GM12878 (cell line): ENCODE results near the gene APCDD1. TPM values are rescaled to one million over a fixed set of nuclear protein-coding genes. Genes with fewer than 3 reads are reported as not detected.

Source experiments
- ASH2L ChIP-seq: fragments of 300-600, 200-600 bp; sonication (generic); IDR thresholded peaks from 2 replicates; pipeline ENCODE4 v1.6.1; 2017; ENCODE audit warnings: low read depth, mild to moderate bottlenecking, borderline replicate concordance
- BACH1 ChIP-seq: fragments of 450-650 bp; IDR thresholded peaks from 2 replicates; pipeline ENCODE4 v1.6.1; 2017; ENCODE audit warnings: mild to moderate bottlenecking, borderline replicate concordance
- BCL11A ChIP-seq: IDR thresholded peaks from 2 replicates; pipeline ENCODE4 v1.6.1; 2011; ENCODE audit warnings: low read depth, low read length
- CBFB ChIP-seq: IDR thresholded peaks from 2 replicates; pipeline ENCODE4 v1.6.1; 2016; ENCODE audit warnings: antibody characterized with exemption, low read depth
- CREM ChIP-seq: IDR thresholded peaks from 2 replicates; pipeline ENCODE4 v1.6.1; 2014; ENCODE audit warnings: antibody characterized with exemption, low read depth
- DPF2 ChIP-seq: fragments of 450-650 bp; IDR thresholded peaks from 2 replicates; pipeline ENCODE4 v1.6.1; 2017; ENCODE audit warnings: mild to moderate bottlenecking
- LARP7 ChIP-seq: fragments of 450-650 bp; IDR thresholded peaks from 2 replicates; pipeline ENCODE4 v1.6.1; 2017; ENCODE audit warnings: mild to moderate bottlenecking
- MAX ChIP-seq: IDR thresholded peaks from 2 replicates; pipeline ENCODE4 v1.6.1; 2012; ENCODE audit warnings: low read depth, low read length, improper control_type of control experiment
- MXI1 ChIP-seq: fragments of 150-350 bp; IDR thresholded peaks from 2 replicates; pipeline ENCODE4 v1.6.1; 2011; ENCODE audit warnings: low read depth, mild to moderate bottlenecking, inconsistent platforms, low read length, improper control_type of control experiment
- NR2F1 ChIP-seq: fragments of 450-650 bp; conservative IDR thresholded peaks from 2 replicates; pipeline ENCODE4 v1.6.1; 2017; ENCODE audit warnings: mild to moderate bottlenecking
- PKNOX1 ChIP-seq: fragments of 450-650 bp; IDR thresholded peaks from 2 replicates; pipeline ENCODE4 v1.6.1; 2016; ENCODE audit warnings: mild to moderate bottlenecking
- POLR2AphosphoS5 ChIP-seq: IDR thresholded peaks from 2 replicates; pipeline ENCODE4 v1.6.1; 2011; ENCODE audit warnings: mild to moderate bottlenecking, low read length, inconsistent platforms
- RELB ChIP-seq: fragments of 450-650 bp; IDR thresholded peaks from 2 replicates; pipeline ENCODE4 v1.6.1; 2017; ENCODE audit warnings: low read depth, mild to moderate bottlenecking, moderate library complexity
- RUNX3 ChIP-seq: IDR thresholded peaks from 2 replicates; pipeline ENCODE4 v1.6.1; 2012; ENCODE audit warnings: low read length, inconsistent platforms
- SMARCA5 ChIP-seq: fragments of 450-650 bp; IDR thresholded peaks from 2 replicates; pipeline ENCODE4 v1.6.1; 2017; ENCODE audit warnings: mild to moderate bottlenecking
- SPI1 ChIP-seq: IDR thresholded peaks from 2 replicates; pipeline ENCODE4 v1.6.1; 2011; ENCODE audit warnings: low read depth, mild to moderate bottlenecking, low read length, moderate library complexity, borderline replicate concordance; ENCODE audit not compliant: insufficient read depth
- TCF12 ChIP-seq: IDR thresholded peaks from 2 replicates; pipeline ENCODE4 v1.6.1; 2011; ENCODE audit warnings: low read depth, mild to moderate bottlenecking, low read length
- TCF3 ChIP-seq: IDR thresholded peaks from 2 replicates; pipeline ENCODE4 v1.6.1; 2012; ENCODE audit warnings: low read depth, mild to moderate bottlenecking, low read length, borderline replicate concordance; ENCODE audit not compliant: insufficient read depth
- USF1 ChIP-seq: IDR thresholded peaks from 2 replicates; pipeline ENCODE4 v1.6.1; 2011; ENCODE audit warnings: borderline replicate concordance, low read depth, mild to moderate bottlenecking, moderate library complexity, mixed read lengths, low read length; ENCODE audit not compliant: insufficient read depth; ENCODE audit errors: extremely low read length
- ZNF217 ChIP-seq: fragments of 450-650 bp; IDR thresholded peaks from 2 replicates; pipeline ENCODE4 v1.6.1; 2017; ENCODE audit warnings: antibody characterized with exemption, mild to moderate bottlenecking
- ZNF687 ChIP-seq: fragments of 450-650 bp; IDR thresholded peaks from 2 replicates; pipeline ENCODE4 v1.6.1; 2017; ENCODE audit warnings: mild to moderate bottlenecking, moderate library complexity
- ZSCAN29 ChIP-seq: fragments of 450-650 bp; IDR thresholded peaks from 2 replicates; pipeline ENCODE4 v1.6.1; 2017; ENCODE audit warnings: mild to moderate bottlenecking, moderate library complexity
- ZZZ3 ChIP-seq: IDR thresholded peaks from 2 replicates; pipeline ENCODE4 v1.6.1; 2011; ENCODE audit warnings: low read depth; ENCODE audit not compliant: control insufficient read depth, insufficient read length
- polyA plus RNA-seq, 11 experiments: library from polyadenylated mRNA; depleted of rRNA in 4 of 11; unstranded in 6 of 11; stranded (reverse) in 5 of 11; fragments of >200 nt; fragmentation: Nextera tagmentation in 4 of 11; fragmentation: Illumina TruSeq in 1 of 11; extraction: Ambion mirVana in 4 of 11; extraction: Trizol in 1 of 11; gene quantifications; 1 replicate in 1 of 11; 2 replicates in 10 of 11; pipeline versions ENCODE4 v1.2.1 to v1.2.3, GENCODE V29; 2011 to 2016; ENCODE audit warnings: inconsistent platforms in 2 of 11, missing spikeins in 2 of 11, low read depth in 1 of 11
- total RNA-seq, 4 experiments: library from RNA; depleted of rRNA in 3 of 4; stranded (reverse); fragments of >200 nt in 3 of 4; fragmentation: Illumina TruSeq in 1 of 4; extraction: Trizol in 1 of 4; gene quantifications; 2 replicates each; pipeline versions ENCODE4 v1.2.1 to v1.2.3, GENCODE V29; 2013 to 2021

APCDD1 gene
- total and polyA plus RNA-seq, 10 of the 15 experiments (the other 5 are each of a cell fraction or from before 2014, with no cell fraction given) = not detected

GRCh38 chr18:10482985-10483949 lies 28.8 kb downstream of the APCDD1 start (continued):
- TF ChIP-seq MXI1 = peak; percentile 67
- TF ChIP-seq PKNOX1 = no peak
- peak; percentile 95 for TF ChIP-seq RELB
- TF ChIP-seq LARP7 = 0 out of 2 replicates have a peak, but pooled peaks have one; percentile 2
- 0 out of 2 replicates have a peak, but pooled peaks have one; percentile 11 for TF ChIP-seq ZNF217
- no peak for TF ChIP-seq ASH2L
- TF ChIP-seq CBFB = no peak
- TF ChIP-seq TCF3 = no peak
- no peak for TF ChIP-seq POLR2AphosphoS5
- TF ChIP-seq DPF2 = peak; percentile 76
- TF ChIP-seq TCF12 = peak; percentile 66; the same call in 1 of the 2 replicates
- TF ChIP-seq ZSCAN29 = no peak
- TF ChIP-seq BACH1 = peak; percentile 69; the same call in 1 of the 2 replicates
- TF ChIP-seq MAX = no peak
- peak; percentile 79 for TF ChIP-seq CREM
- peak; percentile 19; the same call in 1 of the 2 replicates for TF ChIP-seq SMARCA5
- TF ChIP-seq SPI1 = peak; percentile 85
- TF ChIP-seq BCL11A = peak; percentile 41; the same call in 1 of the 2 replicates
- TF ChIP-seq ZNF687 = peak; percentile 74; the same call in 1 of the 2 replicates
- TF ChIP-seq ZZZ3 = no peak
- TF ChIP-seq USF1 = no peak
- TF ChIP-seq RUNX3 = peak; percentile 65; the same call in 1 of the 2 replicates
- peak; percentile 69 for TF ChIP-seq NR2F1
